ENCODE results near the gene HSD17B7.

DNA sequence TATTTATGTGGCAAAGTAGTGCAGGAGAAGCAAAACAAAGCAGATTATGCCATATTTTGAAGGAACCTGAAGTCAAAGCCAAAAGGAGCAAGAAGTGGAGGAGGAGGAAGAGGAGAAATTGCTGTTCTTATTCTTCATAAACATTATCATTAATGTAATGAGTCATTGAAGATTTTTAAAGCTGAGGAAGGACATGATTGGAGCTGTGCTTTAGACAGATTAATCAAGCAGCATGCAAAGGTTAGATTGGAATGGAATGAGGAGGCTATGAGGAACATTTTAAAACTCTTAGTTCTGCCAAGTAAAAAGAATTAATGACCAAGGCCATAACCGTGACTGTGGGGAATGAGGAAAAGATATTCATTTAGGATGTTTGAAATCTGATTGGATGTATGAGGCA is 33.0 kb upstream of the HSD17B7 start:
- TF ChIP-seq ISL1 (CRISPR knock-in tag; IDR thresholded peaks at IDR 0.05) = no peak
- TF ChIP-seq, protein P1, sequence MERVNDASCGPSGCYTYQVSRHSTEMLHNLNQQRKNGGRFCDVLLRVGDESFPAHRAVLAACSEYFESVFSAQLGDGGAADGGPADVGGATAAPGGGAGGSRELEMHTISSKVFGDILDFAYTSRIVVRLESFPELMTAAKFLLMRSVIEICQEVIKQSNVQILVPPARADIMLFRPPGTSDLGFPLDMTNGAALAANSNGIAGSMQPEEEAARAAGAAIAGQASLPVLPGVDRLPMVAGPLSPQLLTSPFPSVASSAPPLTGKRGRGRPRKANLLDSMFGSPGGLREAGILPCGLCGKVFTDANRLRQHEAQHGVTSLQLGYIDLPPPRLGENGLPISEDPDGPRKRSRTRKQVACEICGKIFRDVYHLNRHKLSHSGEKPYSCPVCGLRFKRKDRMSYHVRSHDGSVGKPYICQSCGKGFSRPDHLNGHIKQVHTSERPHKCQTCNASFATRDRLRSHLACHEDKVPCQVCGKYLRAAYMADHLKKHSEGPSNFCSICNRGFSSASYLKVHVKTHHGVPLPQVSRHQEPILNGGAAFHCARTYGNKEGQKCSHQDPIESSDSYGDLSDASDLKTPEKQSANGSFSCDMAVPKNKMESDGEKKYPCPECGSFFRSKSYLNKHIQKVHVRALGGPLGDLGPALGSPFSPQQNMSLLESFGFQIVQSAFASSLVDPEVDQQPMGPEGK (CRISPR knock-in tag; IDR thresholded peaks at IDR 0.05; ENCODE audit: borderline replicate concordance) = no peak
- TF ChIP-seq PPARA (CRISPR knock-in tag; IDR thresholded peaks at IDR 0.05; ENCODE audit: borderline replicate concordance) = no peak
- no peak for TF ChIP-seq ZC3H10 (CRISPR knock-in tag; IDR thresholded peaks at IDR 0.05)
- TF ChIP-seq, protein P2, sequence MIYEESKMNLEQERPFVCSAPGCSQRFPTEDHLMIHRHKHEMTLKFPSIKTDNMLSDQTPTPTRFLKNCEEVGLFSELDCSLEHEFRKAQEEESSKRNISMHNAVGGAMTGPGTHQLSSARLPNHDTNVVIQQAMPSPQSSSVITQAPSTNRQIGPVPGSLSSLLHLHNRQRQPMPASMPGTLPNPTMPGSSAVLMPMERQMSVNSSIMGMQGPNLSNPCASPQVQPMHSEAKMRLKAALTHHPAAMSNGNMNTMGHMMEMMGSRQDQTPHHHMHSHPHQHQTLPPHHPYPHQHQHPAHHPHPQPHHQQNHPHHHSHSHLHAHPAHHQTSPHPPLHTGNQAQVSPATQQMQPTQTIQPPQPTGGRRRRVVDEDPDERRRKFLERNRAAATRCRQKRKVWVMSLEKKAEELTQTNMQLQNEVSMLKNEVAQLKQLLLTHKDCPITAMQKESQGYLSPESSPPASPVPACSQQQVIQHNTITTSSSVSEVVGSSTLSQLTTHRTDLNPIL (CRISPR knock-in tag; IDR thresholded peaks at IDR 0.05; ENCODE audit: low read depth) = no peak
- no peak for TF ChIP-seq ZFP30 (CRISPR knock-in tag; IDR thresholded peaks at IDR 0.05)
- TF ChIP-seq TOX (CRISPR knock-in tag; IDR thresholded peaks at IDR 0.05; ENCODE audit: borderline replicate concordance) = no peak
- TF ChIP-seq, protein P3, sequence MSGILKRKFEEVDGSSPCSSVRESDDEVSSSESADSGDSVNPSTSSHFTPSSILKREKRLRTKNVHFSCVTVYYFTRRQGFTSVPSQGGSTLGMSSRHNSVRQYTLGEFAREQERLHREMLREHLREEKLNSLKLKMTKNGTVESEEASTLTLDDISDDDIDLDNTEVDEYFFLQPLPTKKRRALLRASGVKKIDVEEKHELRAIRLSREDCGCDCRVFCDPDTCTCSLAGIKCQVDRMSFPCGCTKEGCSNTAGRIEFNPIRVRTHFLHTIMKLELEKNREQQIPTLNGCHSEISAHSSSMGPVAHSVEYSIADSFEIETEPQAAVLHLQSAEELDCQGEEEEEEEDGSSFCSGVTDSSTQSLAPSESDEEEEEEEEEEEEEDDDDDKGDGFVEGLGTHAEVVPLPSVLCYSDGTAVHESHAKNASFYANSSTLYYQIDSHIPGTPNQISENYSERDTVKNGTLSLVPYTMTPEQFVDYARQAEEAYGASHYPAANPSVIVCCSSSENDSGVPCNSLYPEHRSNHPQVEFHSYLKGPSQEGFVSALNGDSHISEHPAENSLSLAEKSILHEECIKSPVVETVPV (CRISPR knock-in tag; IDR thresholded peaks at IDR 0.05) = no peak
- no peak for TF ChIP-seq ZNF565 (CRISPR knock-in tag; conservative IDR thresholded peaks at IDR 0.05; ENCODE audit: low read depth)
- TF ChIP-seq ZFP3 (CRISPR knock-in tag; IDR thresholded peaks at IDR 0.05) = no peak

All from SK-N-SH treated with all-trans-retinoic acid at 6 μM for 48 hours (cell line).